ENCODE data around the gene INHBB. TPM values are rescaled to one million over a fixed set of nuclear protein-coding genes. Genes with fewer than 3 reads are reported as not detected.
"Not testable (repeated sequence)": the region's sequence is repeated elsewhere in the genome, so short reads cannot be mapped to it uniquely, and the experiment has no call there.

INHBB gene
- polyA plus RNA-seq, 3 donors: 0.08 TPM; not detected in 2

DNA sequence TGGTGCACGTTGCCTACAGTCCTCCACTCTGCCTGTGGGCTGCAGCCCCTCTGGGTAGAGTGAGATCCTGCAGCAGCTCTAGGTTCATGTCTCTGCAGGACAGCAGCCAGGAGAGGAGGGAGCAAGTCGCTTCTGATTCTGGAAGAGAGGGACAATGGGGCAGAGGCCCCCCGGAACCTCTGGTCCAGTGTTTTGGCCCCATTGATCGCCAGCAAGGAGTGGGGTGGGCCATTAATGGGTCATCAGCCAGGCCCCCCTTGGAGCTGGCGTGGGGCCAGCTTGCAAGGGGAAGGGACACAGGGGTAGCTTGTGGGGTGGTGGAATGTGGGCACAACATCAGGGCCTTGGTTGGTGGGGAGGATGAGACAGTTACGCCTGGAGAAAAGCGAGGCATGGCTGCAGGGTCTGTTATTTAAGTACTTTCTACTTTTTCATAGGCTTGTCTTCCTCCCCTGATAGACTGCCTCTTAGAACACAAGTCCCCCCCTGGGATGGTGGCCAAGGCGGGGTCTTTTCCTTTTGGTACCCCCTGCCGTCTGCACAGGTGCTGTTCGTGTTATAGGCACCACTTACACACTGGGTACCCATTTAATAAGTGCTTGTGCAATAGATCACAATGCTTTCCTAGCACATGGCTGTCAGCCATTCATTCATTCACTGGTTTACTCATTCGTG is 44.6 kb downstream of the INHBB start:
- no peaks in the 10 kb centered on the region for H4K20me1 ChIP-seq (ENCODE audit: insufficient read depth, low read length)
- H2AFZ ChIP-seq (ENCODE audit: insufficient read depth, low read depth, low read length, poor library complexity, severe bottlenecking): no peak overlapping the region
- no peak overlapping the region for H3K27ac ChIP-seq (ENCODE audit: low read depth in 1 of 2, low read length in 2 of 2)
- no peaks in the 10 kb centered on the region for H3K36me3 Mint-ChIP-seq
- H3K9me3 ChIP-seq (replicated peaks in 1 of 2; ENCODE audit: control insufficient read depth in 1 of 2, insufficient read depth in 1 of 2, low read length in 2 of 2): peaks cover 0 to 8% of the 10 kb centered on the region in 2 donors
- no peaks in the 10 kb centered on the region for H3K4me1 ChIP-seq (ENCODE audit: control insufficient read depth in 1 of 2, insufficient read depth in 2 of 2, low read length in 2 of 2)
- H3K4me1 Mint-ChIP-seq: no peaks in the 10 kb centered on the region
- no peak overlapping the region for H3K4me3 ChIP-seq (replicated peaks in 1 of 3; ENCODE audit: low read depth in 2 of 3, low read length in 3 of 3)
- no peak overlapping the region for H3K27ac Mint-ChIP-seq
- H3K27me3 ChIP-seq (ENCODE audit: control insufficient read depth in 2 of 2, insufficient read depth in 2 of 2, low read length in 2 of 2): no peaks in the 10 kb centered on the region
- H3K27me3 Mint-ChIP-seq (ENCODE audit: low read depth in 3 of 3): peaks cover 2 to 5% (median 3%) of the 10 kb centered on the region in 3 donors
- DNase-seq: no peak
- intact Hi-C loops (cut with micrococcal nuclease): no loop called here
- H3K9ac ChIP-seq (ENCODE audit: insufficient read depth, low read length, poor library complexity, severe bottlenecking): no peak overlapping the region
- H3K4me2 ChIP-seq (replicated peaks; ENCODE audit: extremely low read depth, low read length, poor library complexity, severe bottlenecking): no peak overlapping the region
- H3K9me3 Mint-ChIP-seq: peaks cover 0 to 7% (median 3%) of the 10 kb centered on the region in 7 donors
- TF ChIP-seq, protein P1, sequence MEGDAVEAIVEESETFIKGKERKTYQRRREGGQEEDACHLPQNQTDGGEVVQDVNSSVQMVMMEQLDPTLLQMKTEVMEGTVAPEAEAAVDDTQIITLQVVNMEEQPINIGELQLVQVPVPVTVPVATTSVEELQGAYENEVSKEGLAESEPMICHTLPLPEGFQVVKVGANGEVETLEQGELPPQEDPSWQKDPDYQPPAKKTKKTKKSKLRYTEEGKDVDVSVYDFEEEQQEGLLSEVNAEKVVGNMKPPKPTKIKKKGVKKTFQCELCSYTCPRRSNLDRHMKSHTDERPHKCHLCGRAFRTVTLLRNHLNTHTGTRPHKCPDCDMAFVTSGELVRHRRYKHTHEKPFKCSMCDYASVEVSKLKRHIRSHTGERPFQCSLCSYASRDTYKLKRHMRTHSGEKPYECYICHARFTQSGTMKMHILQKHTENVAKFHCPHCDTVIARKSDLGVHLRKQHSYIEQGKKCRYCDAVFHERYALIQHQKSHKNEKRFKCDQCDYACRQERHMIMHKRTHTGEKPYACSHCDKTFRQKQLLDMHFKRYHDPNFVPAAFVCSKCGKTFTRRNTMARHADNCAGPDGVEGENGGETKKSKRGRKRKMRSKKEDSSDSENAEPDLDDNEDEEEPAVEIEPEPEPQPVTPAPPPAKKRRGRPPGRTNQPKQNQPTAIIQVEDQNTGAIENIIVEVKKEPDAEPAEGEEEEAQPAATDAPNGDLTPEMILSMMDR (IDR thresholded peaks at IDR 0.05): no peak
- 86% methylated on average over 8 of the region's 11 CpGs for WGBS (ENCODE audit: insufficient coverage)
- H3K79me2 ChIP-seq (ENCODE audit: insufficient read depth, low read length): no peaks in the 10 kb centered on the region
- H3K36me3 ChIP-seq (replicated peaks in 1 of 2; ENCODE audit: control insufficient read depth in 1 of 2, insufficient read depth in 2 of 2, low read length in 2 of 2): no peaks in the 10 kb centered on the region
- no peak overlapping the region for H3K4me3 Mint-ChIP-seq

DNA sequence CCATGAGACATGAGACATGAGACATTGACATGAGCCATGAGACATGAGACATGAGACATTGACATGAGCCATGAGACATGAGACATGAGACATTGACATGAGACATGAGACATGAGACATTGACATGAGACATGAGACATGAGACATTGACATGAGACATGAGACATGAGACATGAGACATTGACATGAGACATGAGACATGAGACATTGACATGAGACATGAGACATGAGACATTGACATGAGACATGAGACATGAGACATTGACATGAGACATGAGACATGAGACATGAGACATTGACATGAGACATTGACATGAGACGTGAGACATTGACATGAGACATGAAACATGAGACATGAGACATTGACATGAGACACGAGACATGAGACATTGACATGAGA is 45.4 kb downstream of the INHBB start:
- H3K9me3 Mint-ChIP-seq; H3K79me2 ChIP-seq (ENCODE audit: insufficient read depth, low read length); H3K27ac Mint-ChIP-seq; H4K20me1 ChIP-seq (ENCODE audit: insufficient read depth, low read length); DNase-seq; H3K4me3 ChIP-seq (replicated peaks in 1 of 3; ENCODE audit: low read depth in 2 of 3, low read length in 3 of 3); H3K4me2 ChIP-seq (replicated peaks; ENCODE audit: extremely low read depth, low read length, poor library complexity, severe bottlenecking); H3K4me1 Mint-ChIP-seq; H3K27ac ChIP-seq (ENCODE audit: low read depth in 1 of 2, low read length in 2 of 2); H3K36me3 ChIP-seq (replicated peaks in 1 of 2; ENCODE audit: control insufficient read depth in 1 of 2, insufficient read depth in 2 of 2, low read length in 2 of 2); H3K27me3 ChIP-seq (ENCODE audit: control insufficient read depth in 2 of 2, insufficient read depth in 2 of 2, low read length in 2 of 2); intact Hi-C loops (cut with micrococcal nuclease); H3K4me1 ChIP-seq (ENCODE audit: control insufficient read depth in 1 of 2, insufficient read depth in 2 of 2, low read length in 2 of 2); H3K9me3 ChIP-seq (replicated peaks in 1 of 2; ENCODE audit: control insufficient read depth in 1 of 2, insufficient read depth in 1 of 2, low read length in 2 of 2); H3K4me3 Mint-ChIP-seq; H3K27me3 Mint-ChIP-seq (ENCODE audit: low read depth in 3 of 3); H2AFZ ChIP-seq (ENCODE audit: insufficient read depth, low read depth, low read length, poor library complexity, severe bottlenecking); H3K36me3 Mint-ChIP-seq; H3K9ac ChIP-seq (ENCODE audit: insufficient read depth, low read length, poor library complexity, severe bottlenecking): not testable (repeated sequence)
- 52% methylated on average over 2 of the region's 2 CpGs for WGBS (ENCODE audit: insufficient coverage)

All from CD14-positive monocyte (primary cell).